GM13977 (cell line): ENCODE measurements around the gene RNF26.

Source experiments
- DNase-seq: peaks from one replicate; pipeline ENCODE4 v3.0.0; 2012; ENCODE audit warnings: low spot score
- CTCF ChIP-seq: IDR thresholded peaks from 2 replicates; pipeline ENCODE4 v1.5.1; 2012; ENCODE audit warnings: mild to moderate bottlenecking, control low read depth; ENCODE audit not compliant: insufficient read depth; ENCODE audit errors: extremely low read depth, missing control alignments
- in situ Hi-C: fragments of 300-500 bp; cut with MboI; formaldehyde crosslinking; loops from one replicate; pipeline ENCODE4 v1.12.0; 2022; ENCODE audit warnings: low sequenced_read_pairs, low pct_unique_long_range_greater_than_20kb, mixed read lengths, inconsistent platforms; ENCODE audit not compliant: unreplicated experiment

RNF26 gene

DNA sequence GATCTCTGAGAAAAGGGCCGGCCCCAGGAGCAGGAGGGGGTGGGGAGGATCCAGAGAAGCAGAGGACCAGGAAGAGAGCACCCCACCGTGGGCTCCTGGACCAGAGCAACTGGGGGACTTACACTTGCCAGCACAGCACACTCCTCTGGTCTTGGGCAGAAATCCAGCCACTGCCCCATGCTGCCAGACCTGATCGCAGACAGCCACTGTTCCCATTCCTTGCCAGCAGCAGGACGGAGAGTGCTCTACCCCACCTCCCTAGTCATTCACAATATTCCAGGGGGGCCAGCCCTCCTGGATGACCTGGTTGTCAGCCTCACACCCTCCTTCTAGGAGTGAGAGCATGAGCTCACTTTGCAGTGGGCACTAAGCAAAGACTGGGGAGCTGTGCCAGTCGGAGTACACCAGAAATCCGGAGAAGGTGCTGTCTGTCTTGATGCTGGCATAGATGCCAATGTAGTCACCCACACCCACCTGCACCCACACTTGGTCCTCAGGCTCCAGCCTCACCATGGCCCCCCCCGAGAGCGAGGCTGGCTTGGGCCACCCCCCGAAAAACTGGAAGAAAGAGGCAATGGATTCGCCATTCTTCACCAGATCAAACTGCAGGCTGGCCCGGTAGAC lies 4.8 kb downstream of the RNF26 start:
- in situ Hi-C loops, result no loop called here
- DNase-seq, result no peak
- TF ChIP-seq CTCF, result no peak

DNA sequence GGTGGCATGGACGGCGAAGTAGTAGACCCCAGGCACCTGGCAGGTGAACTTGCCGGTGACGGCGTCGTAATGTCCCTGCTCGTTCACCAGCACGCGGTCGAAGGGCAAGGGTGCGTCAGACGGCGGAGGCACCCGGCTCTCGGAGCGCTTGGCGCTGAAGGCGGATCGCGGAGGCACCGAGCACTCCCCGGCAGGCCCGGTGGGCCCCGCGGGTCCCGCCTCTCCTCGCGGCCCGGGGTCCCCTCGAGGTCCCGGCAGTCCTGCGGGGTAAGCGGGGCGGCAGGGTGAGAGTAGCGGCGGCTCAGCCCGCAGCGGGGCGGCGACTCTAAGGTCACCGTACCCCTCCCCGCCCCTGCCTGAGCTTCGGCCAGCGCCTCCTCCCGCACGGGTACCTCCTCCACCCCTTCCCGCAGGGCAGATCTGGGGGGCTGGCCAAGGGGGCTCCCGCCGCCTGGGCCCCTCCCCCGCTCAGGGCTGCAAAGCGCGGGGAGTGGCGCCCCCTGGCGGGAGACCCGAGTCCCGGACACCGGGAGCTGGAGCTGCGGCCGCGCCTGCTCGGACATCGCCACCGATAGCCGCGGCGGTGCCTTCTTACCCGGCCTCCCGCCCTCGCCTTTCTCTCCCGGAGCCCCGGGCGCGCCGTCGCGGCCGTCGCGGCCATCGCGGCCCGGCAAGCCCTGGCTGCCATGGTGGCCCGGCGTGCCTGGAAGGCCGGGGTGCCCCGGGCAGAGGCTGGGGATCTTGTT lies 5.4 kb downstream of the RNF26 start:
- in situ Hi-C loops, result no loop called here

GRCh38 chr11:119340335-119341221 lies 6.3 kb downstream of the RNF26 start, which contains the start of gene C1QTNF5:
TSS of gene C1QTNF5 (minus strand) at chr11:119340883. CDS start at chr11:119340397, 486 bp downstream.
- TF ChIP-seq CTCF, result no peak
- in situ Hi-C loops, result no loop called here

More for the DNA sequence above, 5.4 kb downstream of the RNF26 start:
- peak; percentile 86 for DNase-seq
- TF ChIP-seq CTCF, result peak; percentile 81

GRCh38 chr11:119341222-119342022 lies 7.1 kb downstream of the RNF26 start:
- no peak for TF ChIP-seq CTCF
- in situ Hi-C loops, result no loop called here
- DNase-seq, result no peak

More at GRCh38 chr11:119340335-119341221, 6.3 kb downstream of the RNF26 start, which contains the start of gene C1QTNF5:
- no peak for DNase-seq

- DNase-seq, result no peak
- no peak for TF ChIP-seq CTCF
- in situ Hi-C loops, result no loop called here
Observed at GRCh38 chr11:119342023-119342300, 7.6 kb downstream of the RNF26 start.
